Aortic smooth muscle cell (primary cell): ENCODE measurements around the gene ATP8A1. TPM values are rescaled to one million over a fixed set of nuclear protein-coding genes. Genes with fewer than 3 reads are reported as not detected.

Experiments used
- total RNA-seq: library from RNA; depleted of rRNA; stranded (reverse); fragments of >200 nt; gene quantifications from 2 replicates; pipeline ENCODE4 v1.2.3, GENCODE V29; 2014

ATP8A1 gene
- 10.5 and 12.8 TPM in 2 replicates for total RNA-seq

GRCh38 chr4:42656944-42657792, at the start of gene ATP8A1:
TSS of gene ATP8A1 (minus strand) at chr4:42657105. CDS start at chr4:42656873, 232 bp downstream.

GRCh38 chr4:42396752-42397634, 259.9 kb downstream of the ATP8A1 start, which contains the start of gene SHISA3:
TSS of gene SHISA3 (plus strand) at chr4:42397488. CDS start at chr4:42398057, 569 bp downstream.

Other genes with a start within 250 kb of the ATP8A1 start
- gene GRXCR1, start 235.6 kb upstream of the ATP8A1 start, total RNA-seq = not detected in 2 replicates